NCI-H1694 treated with DMSO at 0.1 percent for 48 hours (cell line): ENCODE measurements around the gene FAM170B.

Experiments used
- DNase-seq: peaks from one replicate; lab custom pipeline; 2025; lab: John Stamatoyannopoulos, UW

FAM170B gene

GRCh38 chr10:49169776-49170175 is 36.0 kb upstream of the FAM170B start:
- no peak for DNase-seq

GRCh38 chr10:49168831-49169500 is 35.1 kb upstream of the FAM170B start:
- DNase-seq: no peak

- DNase-seq: no peak
These were observed 34.3 kb upstream of the FAM170B start for GRCh38 chr10:49168171-49168540.

DNA sequence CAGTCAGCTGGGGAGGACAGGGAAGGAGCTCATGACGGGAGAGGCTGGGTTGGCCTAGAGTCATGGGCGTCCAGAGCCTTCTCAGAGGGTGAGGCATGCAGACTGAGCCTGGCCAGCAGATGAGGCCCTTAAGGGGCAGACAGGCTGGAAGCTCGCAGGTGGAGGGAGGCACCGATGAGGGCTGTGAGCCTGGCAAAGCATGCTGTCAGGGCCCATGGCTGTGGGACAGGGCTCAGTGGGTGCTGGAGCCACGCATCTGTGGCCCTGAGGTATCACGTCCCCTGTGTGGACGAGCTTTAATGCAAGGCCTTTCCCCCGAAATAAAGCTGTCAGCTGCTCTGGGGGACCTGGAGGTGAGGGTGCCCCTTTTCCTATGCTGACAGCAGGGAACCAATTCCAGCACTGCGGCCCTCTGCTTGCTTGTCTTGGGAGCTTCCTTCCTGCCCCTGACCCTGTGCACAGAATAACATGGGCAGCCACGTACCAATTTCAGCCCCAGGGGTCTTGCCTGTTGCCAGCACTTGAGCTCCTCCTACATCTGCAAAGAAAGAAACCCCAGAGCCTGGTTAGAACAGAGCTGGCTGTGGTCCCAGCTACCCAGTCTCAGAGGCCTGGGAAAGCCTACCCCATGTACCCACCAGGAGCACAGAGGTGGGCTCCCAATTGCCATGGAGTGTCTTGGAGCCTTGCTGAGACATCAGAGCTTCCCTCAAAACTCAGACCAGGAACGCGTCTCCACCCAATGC is 33.8 kb upstream of the FAM170B start:
- no peak for DNase-seq

GRCh38 chr10:49166484-49167400 is 32.9 kb upstream of the FAM170B start:
- no peak for DNase-seq

GRCh38 chr10:49165821-49166483 is 32.1 kb upstream of the FAM170B start:
- no peak for DNase-seq

DNA sequence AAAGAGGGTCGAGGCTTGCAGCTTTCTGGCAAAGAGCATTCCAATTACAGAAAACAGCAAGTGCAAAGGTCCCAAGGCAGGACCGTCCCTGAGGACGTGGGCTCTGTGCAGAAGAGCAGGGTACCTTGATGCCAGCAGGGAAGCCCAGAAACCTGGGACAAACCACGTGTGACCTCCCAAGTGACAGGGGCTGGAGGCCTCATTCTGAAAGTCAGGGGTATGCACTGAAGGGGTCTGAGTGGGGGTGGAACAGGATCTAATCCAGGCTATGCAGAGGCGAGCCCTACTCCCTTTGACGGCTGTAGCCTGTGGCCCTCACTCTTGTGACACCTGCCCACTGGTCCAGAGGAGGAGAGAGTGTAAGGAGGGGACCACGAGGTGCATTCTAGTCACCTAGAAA is 31.4 kb upstream of the FAM170B start:
- DNase-seq: no peak

- no peak for DNase-seq
These were observed 30.9 kb upstream of the FAM170B start for GRCh38 chr10:49164559-49165188.

- DNase-seq: no peak
These were observed 29.9 kb upstream of the FAM170B start for GRCh38 chr10:49163741-49164140.

- no peak for DNase-seq
These were observed 29.0 kb upstream of the FAM170B start for GRCh38 chr10:49162761-49163310.

- DNase-seq: no peak
These were observed 28.2 kb upstream of the FAM170B start for GRCh38 chr10:49162063-49162462.

GRCh38 chr10:49161411-49161997 is 27.7 kb upstream of the FAM170B start:
- no peak for DNase-seq

DNA sequence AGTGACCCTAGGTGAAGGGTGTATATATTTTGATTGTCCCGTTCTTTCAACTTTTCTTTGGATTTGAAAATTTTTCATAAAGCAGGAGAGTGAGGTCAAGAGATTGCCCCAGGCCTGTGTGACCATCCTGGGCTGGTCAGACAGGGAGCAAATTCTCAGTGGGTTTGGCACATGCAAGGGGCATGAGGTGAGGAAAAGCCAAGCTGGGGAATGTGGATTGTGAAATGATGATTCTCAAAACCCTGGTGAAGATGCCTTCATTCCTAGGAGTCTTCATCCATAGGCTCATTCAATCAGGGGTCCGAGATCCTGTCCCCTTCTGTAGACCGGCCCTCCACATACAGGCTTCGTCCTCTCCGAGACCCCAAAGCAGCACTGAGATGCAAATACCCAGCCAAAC is 27.0 kb upstream of the FAM170B start:
- no peak for DNase-seq

GRCh38 chr10:49160110-49160509 is 26.3 kb upstream of the FAM170B start:
- no peak for DNase-seq

DNA sequence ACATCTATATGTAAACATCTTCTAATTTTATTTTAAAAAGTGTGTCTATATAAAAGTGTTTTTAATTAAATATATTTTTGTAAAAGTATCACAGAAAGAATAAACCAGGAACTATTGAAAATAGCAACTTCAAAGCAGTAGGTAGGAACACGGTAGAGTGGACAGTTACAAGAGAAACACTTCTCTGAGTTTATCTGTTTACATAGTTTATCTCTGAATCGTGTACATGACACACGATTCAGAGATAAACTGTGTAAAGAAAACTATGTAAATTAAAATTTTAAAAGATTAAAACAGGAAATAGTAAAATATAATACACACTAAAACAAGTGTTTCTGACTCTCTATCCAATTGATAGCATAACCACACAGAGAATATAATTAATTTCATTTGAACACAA is 25.1 kb upstream of the FAM170B start:
- no peak for DNase-seq

GRCh38 chr10:49158404-49158803 is 24.6 kb upstream of the FAM170B start:
- DNase-seq: no peak

GRCh38 chr10:49157229-49157628 is 23.4 kb upstream of the FAM170B start:
- no peak for DNase-seq

GRCh38 chr10:49154641-49155040 is 20.8 kb upstream of the FAM170B start:
- no peak for DNase-seq

DNA sequence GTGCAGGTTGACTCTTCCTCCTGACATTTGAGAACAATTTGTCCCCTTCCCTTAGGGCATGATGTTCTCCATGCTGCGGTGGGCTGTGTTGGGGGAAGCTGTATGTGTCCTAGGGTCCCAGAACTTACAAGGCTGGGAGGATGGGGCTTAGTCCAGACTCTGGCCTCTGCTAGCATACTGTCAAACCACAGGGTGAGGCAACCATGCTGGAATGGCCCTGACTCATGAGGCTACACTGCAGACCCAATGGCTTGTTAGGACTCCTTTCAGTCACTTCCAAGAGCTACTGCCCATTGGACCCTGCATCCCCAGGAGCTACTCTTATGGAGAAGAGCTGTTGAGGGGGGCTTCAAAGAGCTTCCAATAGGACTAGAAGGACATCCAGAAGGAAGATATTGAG is 20.1 kb upstream of the FAM170B start:
- no peak for DNase-seq

- no peak for DNase-seq
These were observed 19.3 kb upstream of the FAM170B start for GRCh38 chr10:49153115-49153514.

- no peak for DNase-seq
These were observed 18.8 kb upstream of the FAM170B start for GRCh38 chr10:49152663-49153062.
